Fibroblast of peridontal ligament (primary cell): ENCODE data around the gene CORO1A.
A peak's percentile ranks its signal among the peaks of the same experiment; 100 is the strongest.
"Not testable (repeated sequence)": the region's sequence is repeated elsewhere in the genome, so short reads cannot be mapped to it uniquely, and the experiment has no call there.

Experiments used
- DNase-seq: peaks from one replicate; pipeline ENCODE4 v3.0.0-alpha.2; 2010; ENCODE audit errors: extremely low read depth

The CORO1A gene

GRCh38 chr16:30183233-30184095 is at the start of gene CORO1A:
TSS of gene CORO1A (plus strand) at chr16:30183602. CDS start at chr16:30185210, 1,608 bp downstream.
- DNase-seq, result peak; percentile 63

- no peak for DNase-seq
These were observed 46.3 kb upstream of the CORO1A start for GRCh38 chr16:30136971-30137605.

- no peak for DNase-seq
These were observed 45.5 kb upstream of the CORO1A start for GRCh38 chr16:30137897-30138296.

GRCh38 chr16:30139583-30140481 is 43.6 kb upstream of the CORO1A start:
- no peak for DNase-seq

GRCh38 chr16:30141750-30142149 is 41.7 kb upstream of the CORO1A start:
- DNase-seq, result no peak

GRCh38 chr16:30142672-30143346 is 40.6 kb upstream of the CORO1A start:
- no peak for DNase-seq

GRCh38 chr16:30143347-30143702 is 40.1 kb upstream of the CORO1A start:
- no peak for DNase-seq

GRCh38 chr16:30144017-30144416 is 39.4 kb upstream of the CORO1A start:
- no peak for DNase-seq

GRCh38 chr16:30144917-30145316 is 38.5 kb upstream of the CORO1A start:
- no peak for DNase-seq

GRCh38 chr16:30145657-30146056 is 37.7 kb upstream of the CORO1A start:
- no peak for DNase-seq

GRCh38 chr16:30147843-30148510 is 35.4 kb upstream of the CORO1A start:
- DNase-seq, result no peak

GRCh38 chr16:30149250-30149930 is 34.0 kb upstream of the CORO1A start:
- no peak for DNase-seq

GRCh38 chr16:30151091-30151490 is 32.3 kb upstream of the CORO1A start:
- DNase-seq, result no peak

GRCh38 chr16:30152517-30152916 is 30.9 kb upstream of the CORO1A start:
- no peak for DNase-seq

GRCh38 chr16:30155188-30155587 is 28.2 kb upstream of the CORO1A start:
- DNase-seq, result no peak

GRCh38 chr16:30157214-30157613 is 26.2 kb upstream of the CORO1A start:
- DNase-seq, result no peak

GRCh38 chr16:30163538-30163937 is 19.9 kb upstream of the CORO1A start:
- DNase-seq, result no peak

- DNase-seq, result no peak
These were observed 17.1 kb upstream of the CORO1A start for GRCh38 chr16:30166202-30166902.

GRCh38 chr16:30168746-30169145 is 14.7 kb upstream of the CORO1A start:
- not testable (repeated sequence) for DNase-seq

GRCh38 chr16:30169416-30169815 is 14.0 kb upstream of the CORO1A start:
- not testable (repeated sequence) for DNase-seq
